ENCODE measurements around the gene PRKAR1B.
A peak's percentile ranks its signal among the peaks of the same experiment; 100 is the strongest.
"Not testable (repeated sequence)": the region's sequence is repeated elsewhere in the genome, so short reads cannot be mapped to it uniquely, and the experiment has no call there.

PRKAR1B gene

DNA sequence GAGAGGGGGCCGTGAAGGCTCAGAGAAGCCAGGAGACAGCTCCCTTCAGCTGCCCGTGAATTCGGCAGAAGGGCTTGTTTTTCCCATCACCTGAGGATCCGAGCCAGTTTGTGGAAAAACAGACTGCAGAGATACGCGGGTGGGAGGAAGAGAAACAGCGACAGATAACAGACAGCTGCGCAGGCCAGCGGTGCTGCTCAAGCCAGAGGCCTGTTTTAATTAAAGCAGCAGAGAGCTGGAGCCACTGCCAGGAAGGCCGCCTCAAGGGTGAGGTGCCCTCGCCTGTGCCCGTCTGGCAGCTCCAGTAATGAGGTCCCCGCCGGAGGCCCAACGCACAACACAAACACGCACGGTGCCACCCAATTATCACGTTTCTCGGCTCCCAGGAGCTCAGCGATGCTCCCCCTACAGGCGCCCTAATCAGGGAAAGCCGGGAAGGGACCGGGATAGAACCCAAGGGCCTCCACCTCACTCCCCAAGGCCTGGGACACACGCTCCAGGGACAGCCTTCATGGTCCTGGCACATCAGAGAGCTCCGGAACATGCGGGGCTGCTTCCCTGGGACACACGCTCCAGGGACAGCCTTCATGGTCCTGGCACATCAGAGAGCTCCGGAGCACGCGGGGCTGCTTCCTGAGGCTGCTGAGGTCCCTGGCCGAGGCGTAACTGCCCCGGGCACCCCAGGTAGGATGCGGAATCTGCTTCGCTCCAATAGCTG is 61.2 kb downstream of the PRKAR1B start:
- DNase-seq = no peak

DNA sequence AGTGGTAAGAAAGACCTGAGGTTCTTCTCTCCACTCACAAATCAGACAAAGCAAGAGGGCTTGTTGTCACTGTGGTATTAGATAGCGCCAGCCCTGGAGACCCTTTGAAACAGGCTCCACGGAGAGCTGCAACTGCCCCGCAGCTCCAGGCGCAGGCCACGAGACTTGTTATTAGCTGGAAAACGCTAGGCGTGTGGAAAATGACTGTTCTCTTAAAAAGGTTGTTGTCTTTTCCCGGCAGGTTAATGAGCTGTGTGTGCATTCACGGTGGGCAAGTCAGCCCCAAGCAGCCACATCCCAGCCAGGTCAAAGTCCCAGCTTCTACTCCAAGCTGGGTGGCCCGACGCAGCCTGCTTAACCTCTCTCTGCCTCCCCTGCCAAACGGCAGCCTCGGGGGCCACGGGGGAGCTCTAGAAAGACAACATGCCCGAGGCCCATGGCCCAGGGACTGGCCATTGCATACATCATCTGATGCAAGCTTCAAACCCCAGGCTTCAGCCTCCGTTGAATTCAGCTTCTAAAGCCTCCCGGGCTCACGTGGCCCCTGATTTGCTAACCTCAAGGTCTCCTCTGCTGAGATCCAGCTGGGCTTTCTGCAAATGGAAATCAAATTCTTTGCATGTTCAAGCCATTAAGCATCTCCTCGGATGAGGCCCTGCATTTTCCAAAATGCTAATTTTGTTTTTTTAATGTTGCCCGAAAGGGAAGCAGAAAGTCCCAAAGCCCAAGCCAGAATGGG is 61.9 kb downstream of the PRKAR1B start:
- DNase-seq = no peak

DNA sequence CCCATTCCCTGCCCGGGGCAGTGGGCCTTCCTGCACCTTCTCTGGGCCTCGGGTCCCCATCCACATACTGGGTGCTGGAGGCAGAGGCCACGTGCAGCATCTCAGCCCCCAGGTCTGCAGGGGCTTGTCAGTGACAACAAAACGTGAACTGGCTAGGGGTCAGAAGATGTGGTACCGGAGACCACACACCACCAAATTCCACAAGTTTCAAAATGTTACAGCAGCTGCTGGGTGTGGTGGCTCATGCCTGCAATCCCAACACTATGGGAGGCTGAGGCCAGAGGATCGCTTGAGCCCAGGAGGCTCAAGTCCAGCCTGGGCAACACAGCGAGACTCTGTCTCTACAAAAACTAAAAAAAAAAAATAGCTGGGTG is 62.7 kb downstream of the PRKAR1B start:
- no peak for DNase-seq

DNA sequence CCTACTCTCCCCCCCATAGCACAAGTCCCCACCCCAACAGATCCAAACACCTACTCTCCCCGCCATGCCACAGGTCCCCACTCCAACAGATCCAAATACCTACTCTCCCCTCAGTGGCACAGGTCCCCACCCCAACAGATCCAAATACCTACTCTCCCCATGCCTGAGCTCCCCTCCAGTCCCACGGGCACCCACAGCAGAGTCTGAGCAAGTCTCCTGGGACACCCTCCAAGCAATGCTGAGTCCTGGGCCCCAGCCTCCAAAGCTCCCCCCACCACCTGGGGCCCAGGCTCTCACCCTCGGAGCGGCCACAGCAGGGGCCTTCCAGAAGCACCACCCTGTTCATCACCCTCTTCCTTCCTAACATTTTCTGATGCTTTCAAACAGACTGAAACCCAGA is 64.5 kb downstream of the PRKAR1B start:
- DNase-seq = no peak

DNA sequence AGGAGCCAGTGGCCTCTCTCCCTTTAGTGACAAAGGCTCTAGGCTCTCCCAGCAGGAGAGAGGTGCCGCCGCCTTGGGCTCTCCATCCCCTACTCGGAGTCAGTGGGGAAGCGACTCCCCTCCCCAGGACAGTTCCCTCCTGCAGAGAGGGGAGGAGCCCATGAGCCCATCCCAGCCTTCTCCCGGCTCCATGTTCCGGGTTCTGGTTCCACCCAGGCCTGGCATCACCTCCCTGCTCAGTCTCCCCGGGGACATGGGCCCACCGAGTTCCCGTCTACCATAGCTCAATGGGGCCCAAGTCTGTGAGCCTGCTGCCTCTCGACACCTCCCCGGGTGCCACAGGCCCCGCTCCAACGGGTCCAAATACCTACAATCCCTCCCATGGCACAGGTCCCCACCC is 67.1 kb downstream of the PRKAR1B start:
- DNase-seq = no peak

DNA sequence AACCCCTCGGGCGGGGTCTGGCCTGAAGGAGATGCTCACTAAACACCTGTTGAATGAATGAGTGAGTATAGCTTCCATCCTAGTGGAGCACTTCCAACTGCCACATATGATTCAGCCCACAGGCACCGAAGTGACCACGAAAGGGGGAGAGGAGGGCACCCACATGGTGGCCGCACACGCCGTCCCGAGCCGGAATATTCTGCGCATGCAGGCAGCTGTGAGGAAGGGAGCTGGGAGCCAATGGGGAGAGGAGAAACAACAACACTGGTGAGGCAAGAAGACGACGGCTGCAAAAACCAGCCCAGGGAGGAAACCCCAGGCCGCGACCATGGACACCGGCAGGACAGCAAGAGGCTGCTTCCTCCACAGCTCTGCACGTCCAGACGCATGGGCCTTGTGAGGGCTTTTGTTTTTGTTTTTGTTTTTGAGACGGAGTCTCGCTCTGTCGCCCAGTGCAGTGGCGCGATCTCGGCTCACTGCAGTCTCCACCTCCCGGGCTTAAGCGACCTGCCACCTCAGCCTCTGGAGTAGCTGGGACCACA is 67.7 kb downstream of the PRKAR1B start:
- no peak for DNase-seq

DNA sequence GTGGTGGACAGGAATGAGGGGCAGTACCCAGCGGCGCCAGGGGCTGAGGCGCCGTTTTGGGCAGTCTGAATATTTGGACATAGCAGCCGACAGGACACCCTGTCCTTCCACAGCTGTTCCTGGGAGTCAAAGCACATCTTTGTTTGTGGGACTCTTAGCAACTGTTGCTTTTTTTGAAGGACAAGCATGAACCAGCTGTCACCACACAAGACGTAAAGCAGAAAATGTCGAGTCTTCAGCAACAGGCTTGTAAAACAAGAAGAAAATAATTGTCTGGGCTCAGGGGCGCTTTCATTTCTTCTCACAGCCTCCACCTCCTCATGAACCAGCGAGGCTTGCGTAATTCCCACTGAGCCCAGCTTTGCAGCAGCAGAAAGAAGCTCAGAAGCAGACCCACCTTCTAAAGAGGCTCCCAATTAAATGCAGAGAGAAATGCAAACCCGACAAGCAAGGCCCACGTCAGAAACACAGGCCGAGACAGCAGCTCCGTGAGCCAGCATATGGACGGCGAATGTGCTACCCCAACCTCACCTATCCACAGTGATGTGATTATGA is 69.4 kb downstream of the PRKAR1B start:
- no peak for DNase-seq

DNA sequence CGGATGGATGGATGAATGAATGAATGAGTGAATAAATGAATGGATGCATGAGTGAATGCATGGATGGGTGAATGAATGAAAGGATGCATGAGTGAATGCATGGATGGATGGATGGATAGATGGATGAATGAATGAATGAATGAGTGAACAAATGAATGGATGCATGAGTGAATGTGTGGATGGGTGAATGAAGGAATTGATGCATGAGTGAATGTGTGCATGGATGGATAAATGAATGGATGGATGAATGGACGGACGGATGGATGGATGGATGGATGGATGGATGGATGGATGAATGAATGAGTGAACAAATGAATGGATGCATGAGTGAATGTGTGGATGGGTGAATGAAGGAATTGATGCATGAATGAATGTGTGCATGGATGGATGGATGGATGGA is 70.1 kb downstream of the PRKAR1B start:
- DNase-seq = not testable (repeated sequence)

DNA sequence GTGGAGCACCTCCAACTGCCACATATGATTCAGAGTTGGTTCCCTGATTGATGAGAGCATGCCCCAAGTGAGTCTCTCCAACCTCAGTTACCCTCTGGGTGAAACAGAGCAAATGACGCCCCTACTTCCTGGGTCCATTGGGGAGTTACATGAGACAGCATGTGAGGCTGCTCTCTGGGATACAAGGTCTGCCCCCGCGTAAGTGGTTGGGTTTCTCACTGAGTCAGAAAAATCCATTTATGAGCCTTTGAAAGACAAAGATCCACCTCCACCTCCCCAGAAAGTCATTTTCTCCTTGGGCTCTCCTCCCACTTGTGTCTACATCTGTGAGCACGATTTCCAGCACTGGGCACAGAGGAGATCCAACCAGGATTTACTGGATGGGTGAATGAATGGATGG is 71.3 kb downstream of the PRKAR1B start:
- DNase-seq = no peak

DNA sequence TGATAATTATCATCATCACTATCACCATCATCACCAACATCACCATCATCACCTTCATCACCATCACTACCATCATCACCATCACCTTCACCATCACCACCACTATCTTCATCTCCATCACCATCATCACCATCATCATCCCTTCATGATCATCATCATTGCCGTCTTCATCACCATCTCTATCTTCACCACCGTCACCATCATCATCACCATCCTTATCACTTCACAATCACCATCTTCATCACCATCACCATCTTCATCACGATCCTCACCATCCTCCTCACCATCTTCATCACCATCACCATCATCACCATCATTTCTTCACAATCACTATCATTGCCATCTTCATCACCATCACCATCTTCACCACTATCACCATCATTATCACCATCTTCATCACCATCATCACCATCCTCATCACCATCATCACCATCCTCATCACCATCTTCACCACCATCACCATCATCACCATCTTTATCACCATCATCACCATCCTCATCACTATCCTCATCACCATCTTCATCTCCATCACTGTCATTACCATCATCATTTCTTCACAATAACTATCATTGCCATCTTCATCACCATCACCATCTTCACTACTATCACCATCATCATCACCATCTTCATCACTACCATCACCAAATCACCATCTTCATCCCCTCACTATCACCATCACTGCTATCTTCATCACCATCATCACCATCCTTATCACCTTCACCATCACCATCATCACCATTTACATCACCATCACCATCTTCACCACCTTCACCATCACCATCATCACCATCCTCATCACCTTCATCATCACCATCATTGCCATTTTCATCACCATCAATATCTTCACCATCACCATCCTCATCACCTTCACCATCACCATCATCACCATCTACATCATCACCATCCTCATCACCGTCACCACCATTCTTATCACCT is 73.0 kb downstream of the PRKAR1B start:
- DNase-seq = no peak

DNA sequence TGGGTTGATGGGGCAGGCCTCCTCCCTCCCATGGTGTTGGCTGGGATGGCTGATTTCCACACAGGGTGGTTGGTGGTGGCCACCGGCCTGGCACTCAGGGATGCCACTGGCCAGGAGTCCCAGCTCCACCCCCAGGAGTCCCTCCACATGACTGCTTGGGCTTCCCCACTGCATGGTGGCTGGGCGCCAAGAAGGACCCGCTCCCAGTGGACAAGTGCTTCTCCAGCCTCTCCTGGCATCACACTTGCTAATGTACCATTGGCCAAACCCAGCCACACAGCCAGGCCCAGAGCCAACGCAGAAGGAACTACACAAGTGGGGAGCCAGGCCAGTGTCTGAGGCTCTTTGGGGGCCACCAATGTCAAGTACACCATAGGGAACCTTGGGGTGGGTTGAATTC is 74.2 kb downstream of the PRKAR1B start:
- no peak for DNase-seq

DNA sequence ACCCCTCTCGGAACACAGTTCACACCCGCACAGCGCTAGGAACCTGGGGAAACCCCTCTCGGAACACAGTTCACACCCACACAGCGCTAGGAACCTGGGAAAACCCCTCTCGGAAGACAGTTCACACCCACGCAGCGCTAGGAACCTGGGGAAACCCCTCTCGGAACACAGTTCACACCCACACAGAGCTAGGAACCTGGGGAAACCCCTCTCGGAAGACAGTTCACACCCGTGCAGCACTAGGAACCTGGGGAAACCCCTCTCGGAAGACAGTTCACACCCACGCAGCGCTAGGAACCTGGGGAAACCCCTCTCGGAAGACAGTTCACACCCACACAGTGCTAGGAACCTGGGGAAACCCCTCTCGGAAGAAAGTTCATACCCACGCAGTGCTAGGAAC is 74.9 kb downstream of the PRKAR1B start:
- DNase-seq = not testable (repeated sequence)

DNA sequence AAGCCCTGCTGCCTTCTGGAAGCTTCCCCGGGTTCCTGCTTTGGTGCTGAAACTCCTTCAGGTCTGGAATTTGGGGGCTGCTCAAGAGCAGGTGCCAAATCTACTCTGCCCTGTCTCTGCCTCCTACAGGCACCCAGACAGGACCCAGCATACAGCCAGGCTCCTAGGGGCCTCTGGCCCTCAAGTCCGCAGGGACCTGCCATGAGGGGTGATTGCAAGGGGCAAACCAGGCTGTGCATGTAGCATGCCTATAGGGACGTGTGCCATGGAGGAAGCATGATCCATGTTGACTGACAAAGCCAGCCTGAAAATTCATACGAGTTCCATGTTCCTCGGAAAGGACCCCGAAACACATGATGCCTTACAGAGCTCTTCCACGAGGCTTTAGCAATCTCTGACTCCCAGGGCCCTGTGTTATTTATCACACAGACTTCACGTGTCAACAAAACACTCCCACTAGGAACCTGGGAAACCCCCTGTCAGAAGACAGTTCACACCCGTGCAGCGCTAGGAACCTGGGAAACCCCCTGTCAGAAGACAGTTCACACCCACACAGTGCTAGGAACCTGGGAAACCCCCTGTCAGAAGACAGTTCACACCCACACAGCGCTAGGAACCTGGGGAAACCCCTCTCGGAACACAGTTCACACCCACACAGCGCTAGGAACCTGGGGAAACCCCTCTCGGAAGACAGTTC is 75.9 kb downstream of the PRKAR1B start:
- no peak for DNase-seq

DNA sequence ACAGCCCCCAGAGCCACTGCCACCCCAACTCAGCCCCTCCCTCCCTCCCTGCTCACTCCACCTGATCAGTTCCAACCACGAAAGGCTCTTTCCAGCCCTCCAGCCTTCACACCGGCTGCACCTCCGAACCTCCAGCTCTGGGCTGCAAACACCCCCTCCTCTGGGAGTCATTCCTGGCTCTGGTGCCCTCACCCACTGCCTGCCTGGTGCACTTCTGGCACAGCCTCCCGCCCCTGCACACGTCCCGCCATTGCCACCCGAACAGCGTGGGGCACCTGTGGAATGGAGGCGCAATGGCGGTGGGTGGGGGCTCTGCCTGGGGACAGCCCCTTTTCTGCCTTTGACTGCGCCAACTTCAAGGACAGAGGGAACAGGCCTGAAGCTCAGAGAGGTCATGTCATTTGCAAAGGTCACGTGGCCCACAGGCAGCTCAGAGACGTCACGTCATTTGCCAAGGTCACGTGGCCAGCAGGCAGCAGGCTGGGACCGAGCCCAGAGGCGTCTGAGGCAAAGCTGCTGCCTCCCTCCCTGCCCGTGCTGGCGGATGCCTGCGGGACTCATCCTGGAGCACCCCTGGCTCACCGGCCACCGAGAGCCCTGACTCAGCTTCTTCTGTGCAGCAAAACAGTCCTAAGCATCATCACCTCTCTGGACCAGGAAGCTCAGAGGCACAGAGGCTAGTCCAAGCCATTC is 76.6 kb downstream of the PRKAR1B start:
- no peak for DNase-seq

DNA sequence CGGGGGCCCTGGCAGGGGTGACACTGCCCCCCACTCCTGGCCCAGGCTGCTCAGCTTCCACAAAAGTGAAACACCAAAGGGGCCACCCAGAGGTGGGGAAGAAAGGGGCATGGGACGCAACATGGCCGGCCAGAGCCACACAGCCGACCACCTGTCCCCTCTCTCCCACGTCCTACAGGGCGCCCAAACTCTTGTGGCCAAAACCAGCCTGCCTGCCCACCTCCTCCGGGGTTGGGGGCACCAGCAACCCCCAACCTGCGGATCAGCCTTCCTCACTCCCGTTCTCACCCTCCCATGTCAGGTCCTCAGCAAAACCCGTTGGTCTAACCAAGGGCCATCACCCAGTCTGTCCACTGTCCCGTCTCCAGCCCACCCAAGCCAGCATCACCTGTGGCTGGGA is 80.1 kb downstream of the PRKAR1B start:
- no peak for DNase-seq

DNA sequence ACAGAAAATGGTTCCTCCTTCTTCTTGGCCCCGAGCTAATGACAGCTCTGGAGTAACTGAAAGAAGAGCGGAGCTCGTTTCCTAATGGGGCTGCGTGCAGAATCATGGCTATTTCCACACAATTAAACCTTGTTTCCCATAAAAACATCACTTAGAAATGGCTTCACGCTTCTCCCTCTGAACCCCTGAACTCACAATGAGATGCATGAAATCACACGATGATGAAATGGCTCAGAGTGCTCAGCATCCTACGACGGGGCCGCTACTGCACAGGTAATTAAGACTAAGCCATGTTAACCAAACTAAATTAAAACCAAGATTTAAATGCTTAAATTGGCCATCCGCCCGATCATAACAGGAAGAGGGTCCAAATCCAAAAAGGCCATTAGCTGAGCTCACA is 80.6 kb downstream of the PRKAR1B start:
- DNase-seq = no peak

DNA sequence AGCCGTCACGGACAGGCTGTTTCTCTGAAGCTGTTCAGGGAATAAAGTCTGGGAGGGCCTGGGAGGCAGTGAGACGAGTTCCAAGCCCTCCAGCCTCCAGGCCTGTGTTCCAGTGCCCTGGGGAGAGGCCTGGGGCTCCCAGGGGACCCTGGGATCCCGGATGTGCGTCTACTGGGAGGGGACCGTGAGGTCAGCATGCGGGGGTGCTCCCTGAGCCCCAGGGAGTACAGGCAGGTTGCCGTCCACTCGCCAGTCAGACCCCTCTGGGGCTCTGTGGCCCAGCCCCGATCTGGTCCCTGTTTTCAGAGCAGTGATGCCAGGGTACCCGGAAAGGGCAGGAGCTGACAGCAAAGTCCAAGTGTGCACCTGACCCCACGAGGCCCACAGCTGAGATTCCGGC is 81.5 kb downstream of the PRKAR1B start:
- DNase-seq = no peak

DNA sequence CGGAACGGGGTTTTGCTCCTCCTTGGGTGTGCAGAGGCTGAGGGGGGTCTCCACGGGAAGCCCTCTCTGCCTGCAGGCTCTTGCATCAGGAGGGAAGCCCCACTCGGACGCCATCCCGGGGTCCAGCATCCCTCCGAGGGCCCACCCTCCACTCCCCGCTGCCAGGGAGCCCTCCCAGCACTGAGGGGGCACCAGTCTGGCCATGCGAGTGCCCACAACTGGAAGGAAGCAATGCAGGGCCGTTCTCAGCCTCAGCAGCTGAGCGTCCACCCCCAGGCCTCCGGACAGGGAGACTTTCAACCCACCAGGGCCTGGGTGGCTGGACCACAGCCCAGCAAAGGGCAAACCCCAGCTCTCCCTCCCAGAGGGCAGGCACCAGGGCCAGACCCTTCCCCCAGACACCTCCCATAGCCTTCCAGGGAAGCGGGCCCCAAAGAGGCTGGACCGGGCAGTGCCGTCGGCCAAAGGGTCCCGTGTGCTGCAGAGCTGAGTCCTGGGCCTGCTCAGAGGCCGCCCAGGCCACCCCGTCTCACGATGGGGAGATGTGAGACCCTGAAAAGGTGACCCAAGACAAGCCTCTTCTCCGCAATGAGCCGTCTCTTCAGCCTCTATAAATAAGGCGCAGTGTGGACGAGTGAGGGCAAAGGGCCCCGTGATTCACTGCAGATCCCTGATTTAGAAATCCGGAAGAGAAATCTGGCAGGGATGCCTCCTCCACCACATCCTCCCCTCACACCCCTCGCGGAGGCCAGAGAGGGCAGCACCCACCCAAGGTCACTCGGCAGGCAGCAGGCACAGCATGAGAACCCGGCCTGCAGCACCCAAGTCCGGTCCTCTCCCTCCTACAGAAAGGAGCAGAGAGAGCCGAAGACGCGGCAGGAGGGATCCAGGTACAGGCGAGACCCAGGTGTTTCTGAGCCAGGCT is 82.4 kb downstream of the PRKAR1B start:
- no peak for DNase-seq

DNA sequence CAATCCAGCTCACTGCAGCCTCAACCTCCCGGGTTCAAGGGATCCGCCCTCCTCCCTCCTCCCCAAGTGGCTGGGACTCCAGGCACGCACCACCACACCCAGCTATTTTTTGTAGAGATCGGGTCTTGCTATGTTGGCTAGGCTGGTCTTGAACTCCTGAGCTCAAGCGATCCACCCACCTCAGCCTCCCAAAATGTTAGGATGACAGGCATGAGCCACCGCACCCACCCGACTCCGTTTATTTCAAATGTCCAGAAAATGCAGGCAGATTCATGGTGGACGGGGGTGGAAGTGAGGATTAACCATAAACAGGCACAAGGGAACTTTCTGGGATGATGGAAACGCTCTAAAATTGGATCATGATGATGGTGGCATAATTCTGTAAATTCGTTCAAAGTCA is 85.1 kb downstream of the PRKAR1B start:
- no peak for DNase-seq

DNA sequence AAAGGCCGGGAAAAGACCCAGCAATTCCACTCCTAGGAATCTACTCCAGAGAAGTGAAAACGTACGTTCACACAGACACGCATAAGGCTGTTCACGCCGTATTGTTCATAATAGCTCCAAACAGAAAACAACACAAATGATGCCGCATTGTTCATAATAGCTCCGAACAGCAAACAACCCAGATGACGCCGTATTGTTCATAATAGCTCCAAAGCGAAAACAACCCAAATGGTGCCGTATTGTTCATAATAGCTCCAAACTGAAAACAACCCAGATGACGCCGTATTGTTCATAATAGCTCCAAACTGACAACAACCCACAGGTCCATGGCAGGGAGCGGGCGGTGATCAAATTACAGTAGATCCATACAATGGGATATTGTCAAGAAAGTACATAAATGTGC is 85.8 kb downstream of the PRKAR1B start:
- DNase-seq = peak; percentile 83
